LNCaP clone FGC (cell line): ENCODE data around the gene GBA3.

ENCODE experiments used
- DNase-seq: peaks from one replicate; pipeline ENCODE4 v3.0.0-alpha.2; 2011; ENCODE audit warnings: low read depth
- H3K4me3 ChIP-seq: 2 replicates; pipeline ENCODE4 v1.5.1; 2011; ENCODE audit warnings: mild to moderate bottlenecking, low read depth, low read length, control low read depth
- TF ChIP-seq, protein P1 (sequence below): IDR thresholded peaks from 2 replicates; pipeline ENCODE4 v1.5.1; 2012; ENCODE audit warnings: mild to moderate bottlenecking; ENCODE audit not compliant: control insufficient read depth, insufficient read depth; ENCODE audit errors: extremely low read depth

The GBA3 gene

DNA sequence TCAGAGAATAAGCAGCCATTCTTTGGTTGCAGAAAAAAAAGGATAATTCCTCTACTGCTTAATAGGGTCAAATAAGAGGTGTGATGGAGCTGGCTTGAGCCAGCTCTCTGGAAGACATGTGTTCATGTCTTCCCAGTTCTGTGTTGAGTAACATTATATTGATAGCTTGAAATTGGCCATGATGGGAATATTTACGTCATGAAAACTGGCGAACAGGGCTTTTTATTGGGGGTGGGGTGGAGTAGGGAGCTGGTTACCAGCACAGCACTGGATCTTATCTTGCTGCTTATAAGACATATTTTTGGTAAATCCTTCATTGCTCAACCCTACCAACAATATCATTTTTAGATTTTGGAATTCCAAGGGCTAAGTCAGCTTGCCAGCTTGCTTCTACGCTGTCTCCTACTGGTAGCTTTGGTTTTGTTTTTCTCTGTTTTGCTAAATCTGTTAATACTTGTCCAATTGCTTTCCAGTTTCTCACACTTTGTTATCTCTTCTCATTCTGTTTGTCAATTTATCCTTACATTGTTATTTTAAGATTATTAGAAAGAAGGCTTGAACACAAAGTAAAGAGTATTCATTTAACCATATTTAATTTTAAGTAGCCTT is 25.3 kb upstream of the GBA3 start:
- no peak overlapping the region for H3K4me3 ChIP-seq
- DNase-seq = no peak
- TF ChIP-seq, protein P1, sequence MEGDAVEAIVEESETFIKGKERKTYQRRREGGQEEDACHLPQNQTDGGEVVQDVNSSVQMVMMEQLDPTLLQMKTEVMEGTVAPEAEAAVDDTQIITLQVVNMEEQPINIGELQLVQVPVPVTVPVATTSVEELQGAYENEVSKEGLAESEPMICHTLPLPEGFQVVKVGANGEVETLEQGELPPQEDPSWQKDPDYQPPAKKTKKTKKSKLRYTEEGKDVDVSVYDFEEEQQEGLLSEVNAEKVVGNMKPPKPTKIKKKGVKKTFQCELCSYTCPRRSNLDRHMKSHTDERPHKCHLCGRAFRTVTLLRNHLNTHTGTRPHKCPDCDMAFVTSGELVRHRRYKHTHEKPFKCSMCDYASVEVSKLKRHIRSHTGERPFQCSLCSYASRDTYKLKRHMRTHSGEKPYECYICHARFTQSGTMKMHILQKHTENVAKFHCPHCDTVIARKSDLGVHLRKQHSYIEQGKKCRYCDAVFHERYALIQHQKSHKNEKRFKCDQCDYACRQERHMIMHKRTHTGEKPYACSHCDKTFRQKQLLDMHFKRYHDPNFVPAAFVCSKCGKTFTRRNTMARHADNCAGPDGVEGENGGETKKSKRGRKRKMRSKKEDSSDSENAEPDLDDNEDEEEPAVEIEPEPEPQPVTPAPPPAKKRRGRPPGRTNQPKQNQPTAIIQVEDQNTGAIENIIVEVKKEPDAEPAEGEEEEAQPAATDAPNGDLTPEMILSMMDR = no peak

DNA sequence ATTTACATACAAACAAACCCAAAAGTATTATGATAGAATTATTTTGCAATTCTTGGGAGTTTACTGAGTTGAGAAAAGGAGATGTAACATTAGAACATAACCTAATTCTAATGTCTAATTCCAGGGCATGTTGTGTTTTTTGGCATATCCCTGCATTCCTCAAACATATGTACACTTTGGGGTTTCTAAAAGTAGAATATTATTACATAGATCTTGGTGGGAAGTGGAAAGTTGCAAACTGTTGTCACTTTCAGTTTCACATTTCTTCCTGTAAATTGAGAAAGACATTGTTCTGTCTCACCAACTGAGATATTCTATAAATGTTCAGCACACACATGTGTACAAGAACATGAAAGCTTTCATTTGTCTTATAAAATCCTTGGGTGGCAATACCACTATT is 24.4 kb upstream of the GBA3 start:
- no peak overlapping the region for H3K4me3 ChIP-seq
- TF ChIP-seq, protein P1 = no peak
- DNase-seq = no peak

DNA sequence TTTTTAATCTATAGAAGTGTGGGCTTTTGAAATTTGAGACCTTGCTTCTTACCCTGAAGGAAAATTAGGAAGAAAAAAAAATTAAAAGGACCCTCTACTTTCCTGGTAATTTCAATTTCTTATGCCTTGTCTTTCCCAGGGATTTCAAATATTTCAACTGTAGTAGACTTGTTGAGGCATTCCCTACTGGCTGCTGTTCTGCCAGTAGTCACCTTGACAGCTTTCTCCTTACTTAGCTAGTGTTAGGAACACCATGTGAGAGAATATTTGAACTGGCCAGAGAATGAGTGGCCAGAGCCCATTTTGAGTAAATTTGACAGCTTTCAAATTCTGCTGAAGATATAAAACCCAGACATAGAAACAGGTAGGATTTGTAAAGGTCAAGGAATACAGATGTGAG is 24.0 kb upstream of the GBA3 start:
- TF ChIP-seq, protein P1 = no peak
- DNase-seq = no peak
- H3K4me3 ChIP-seq = no peak overlapping the region

DNA sequence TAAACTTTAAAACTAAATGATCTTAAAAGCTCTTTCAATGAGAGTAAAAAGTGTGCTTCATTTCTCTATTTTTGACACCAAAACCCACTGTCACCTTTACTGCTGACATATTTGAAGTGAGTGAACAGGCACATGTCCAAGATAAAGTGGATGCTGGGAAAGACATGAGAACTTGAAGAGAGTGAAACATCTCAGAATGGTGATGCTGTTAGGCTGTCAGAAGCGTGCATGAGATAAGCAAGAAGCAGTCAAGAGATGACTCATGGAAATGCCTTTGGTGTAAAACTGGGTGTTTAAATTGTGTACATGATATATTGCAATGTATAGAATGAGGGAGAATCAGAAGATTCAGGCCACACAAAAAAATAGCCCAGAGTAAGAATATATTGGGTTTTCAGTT is 21.8 kb upstream of the GBA3 start:
- no peak overlapping the region for H3K4me3 ChIP-seq
- no peak for DNase-seq
- TF ChIP-seq, protein P1 = no peak

DNA sequence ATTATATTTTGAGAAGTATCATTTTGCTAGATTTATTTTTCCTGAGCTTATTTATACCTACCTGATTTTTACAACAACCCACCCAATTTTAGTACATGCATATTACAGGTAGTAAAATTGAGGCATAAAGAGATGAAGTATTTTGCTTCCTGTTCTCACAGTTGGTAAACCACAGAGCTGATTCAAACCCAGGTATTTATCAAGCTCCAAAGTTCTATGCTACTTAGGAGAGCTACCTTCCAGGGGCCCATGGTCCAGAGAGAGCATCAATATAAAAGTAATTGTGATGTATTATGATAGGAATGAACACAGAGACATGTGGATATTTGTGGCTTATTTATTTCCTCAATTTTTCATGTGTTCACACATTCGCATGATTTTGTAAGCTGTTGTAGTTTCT is 20.2 kb upstream of the GBA3 start:
- H3K4me3 ChIP-seq = no peak overlapping the region
- TF ChIP-seq, protein P1 = no peak
- DNase-seq = no peak

DNA sequence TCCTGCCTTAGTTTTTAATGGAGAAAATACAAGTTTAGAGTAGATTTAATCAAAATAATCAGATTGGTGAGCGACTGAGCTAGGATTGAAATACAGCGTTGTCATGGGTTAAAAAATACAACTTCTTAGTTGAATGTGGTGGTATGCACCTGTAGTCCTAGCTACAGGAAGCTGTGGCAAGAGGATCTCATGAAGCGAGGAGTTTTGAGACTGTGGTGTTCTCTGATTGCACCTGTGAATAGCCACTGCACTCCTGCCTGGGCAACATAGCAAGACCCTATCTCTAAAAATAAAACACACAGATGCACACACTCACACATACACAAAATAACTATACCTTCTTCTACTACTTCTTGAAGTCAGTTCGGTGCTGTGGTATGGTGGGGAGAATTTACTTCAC is 19.8 kb upstream of the GBA3 start:
- TF ChIP-seq, protein P1 = no peak
- DNase-seq = no peak

DNA sequence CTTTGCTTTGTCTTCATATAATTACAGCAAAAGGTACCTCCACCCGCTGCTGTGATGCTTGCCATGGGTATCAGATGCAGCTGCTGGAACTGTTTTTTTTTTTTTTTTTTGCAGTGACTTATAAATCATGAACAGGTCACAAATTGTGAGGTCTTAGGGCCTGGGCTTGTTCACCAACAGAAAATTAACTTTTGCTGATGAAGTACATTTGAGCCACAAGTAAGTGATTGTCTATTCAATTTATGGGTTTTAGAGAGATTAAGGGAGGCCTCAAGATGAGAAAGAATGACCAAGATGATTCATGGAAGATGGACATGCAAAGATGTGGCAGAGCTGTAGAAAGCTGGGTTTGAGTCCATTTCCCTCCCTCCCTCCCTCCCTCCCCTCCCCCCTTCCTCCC is 18.0 kb upstream of the GBA3 start:
- TF ChIP-seq, protein P1 = no peak
- no peak overlapping the region for H3K4me3 ChIP-seq
- no peak for DNase-seq

More for the DNA sequence above, 19.8 kb upstream of the GBA3 start:
- no peak overlapping the region for H3K4me3 ChIP-seq
